ENCODE results near the gene CRIP1. TPM values are rescaled to one million over a fixed set of nuclear protein-coding genes. Genes with fewer than 3 reads are reported as not detected.

CRIP1 gene
- total and polyA plus RNA-seq, 10 of the 15 experiments (the other 5 are each of a cell fraction or from before 2014, with no cell fraction given): 66.8 to 259 (median 154) TPM

GRCh38 chr14:105455086-105455640 lies 31.5 kb upstream of the CRIP1 start:
- RAD21 ChIA-PET (ENCODE audit: unreplicated experiment): no interaction called here
- no peaks in the 10 kb centered on the region for H3K27me3 ChIP-seq (replicated peaks in 1 of 2; ENCODE audit: control insufficient read depth in 2 of 2, insufficient read depth in 2 of 2, low read length in 1 of 2)
- POLR2A ChIA-PET: no interaction called here
- H3K36me3 ChIP-seq (ENCODE audit: control insufficient read depth in 2 of 2, insufficient read depth in 2 of 2, low read length in 1 of 2): peaks cover 3 to 36% of the 10 kb centered on the region in 2 experiments; a peak in 3 of 4 replicates
- H3K79me2 ChIP-seq (ENCODE audit: control insufficient read depth, insufficient read depth, low read length): no peaks in the 10 kb centered on the region
- no peak overlapping the region for H2AFZ ChIP-seq (ENCODE audit: control insufficient read depth, low read depth, low read length)
- DNase-seq (ENCODE audit: low read depth, low spot score) (no peak), FAIRE-seq (no peak), ATAC-seq (no peak)
- CTCF ChIA-PET: interaction anchor here (1.1 kb wide), 1 partner anchor 103 kb away, joined by 3 read pairs; no protein-coding TSS in a partner anchor
- no peaks in the 10 kb centered on the region; the same call in 1 of the 2 replicates for H4K20me1 ChIP-seq (ENCODE audit: control insufficient read depth, insufficient read depth)
- intact Hi-C loops (cut with micrococcal nuclease; ENCODE audit: unreplicated experiment): no loop called here
- H3K9me3 ChIP-seq (replicated peaks; ENCODE audit: control insufficient read depth, insufficient read depth, low read length): no peaks in the 10 kb centered on the region
- no peak overlapping the region for H3K4me3 ChIP-seq
- WGBS (ENCODE audit: insufficient coverage, insufficient replicate concordance, low lambda C conversion rate, missing lambda C conversion rate): 94% methylated on average over 22 of the region's 22 CpGs
- SMC1A ChIA-PET (ENCODE audit: uncharacterized antibody, unreplicated experiment): no interaction called here
- no peaks in the 10 kb centered on the region for H3K4me1 ChIP-seq (ENCODE audit: control insufficient read depth, insufficient read depth, low read length)
- H3K27ac ChIP-seq (ENCODE audit: control insufficient read depth, insufficient read depth): no peak overlapping the region
- H3K9ac ChIP-seq (ENCODE audit: control insufficient read depth, insufficient read depth, low read length): no peak overlapping the region
- in situ Hi-C loops (cut with MboI): loop anchor here (5.0 kb wide), 1 partner anchor 62 kb away; no protein-coding TSS in a partner anchor
- no TSS peak for BruUV-seq (replicated peaks)
- H3K4me2 ChIP-seq (ENCODE audit: control insufficient read depth, insufficient read depth): no peak overlapping the region
- no peak for TF ChIP-seq MTA2 (IDR thresholded peaks at IDR 0.05; ENCODE audit: low read depth)
- TF ChIP-seq ZNF274 (IDR thresholded peaks at IDR 0.05; ENCODE audit: insufficient read depth, insufficient read length): no peak
- no peak for TF ChIP-seq CUX1 (IDR thresholded peaks at IDR 0.05; ENCODE audit: insufficient replicate concordance, low read depth, low read length)
- no peak for TF ChIP-seq BCLAF1 (IDR thresholded peaks at IDR 0.05)
- no peak for TF ChIP-seq FOXK2 (IDR thresholded peaks at IDR 0.05)
- no peak for TF ChIP-seq RUNX3 (IDR thresholded peaks at IDR 0.05; ENCODE audit: low read length)
- TF ChIP-seq SKIL (IDR thresholded peaks at IDR 0.05; ENCODE audit: low read depth, poor library complexity, severe bottlenecking): no peak
- no peak for TF ChIP-seq MXI1 (IDR thresholded peaks at IDR 0.05; ENCODE audit: low read depth, low read length)
- no peak for TF ChIP-seq JUND (IDR thresholded peaks at IDR 0.05; ENCODE audit: low read depth, low read length)
- no peak for TF ChIP-seq E2F4 (IDR thresholded peaks at IDR 0.05; ENCODE audit: low read depth, low read length)
- TF ChIP-seq SMAD5 (IDR thresholded peaks at IDR 0.05; ENCODE audit: low read depth): no peak
- TF ChIP-seq NR2C1 (IDR thresholded peaks at IDR 0.05): no peak
- TF ChIP-seq EZH2 (IDR thresholded peaks at IDR 0.05; ENCODE audit: borderline replicate concordance, control insufficient read depth, low read depth, low read length): no peak

Data from GM12878 (cell line).